GM12878 (cell line): Measurements from ENCODE around the gene HOXD10. TPM values are rescaled to one million over a fixed set of nuclear protein-coding genes. Genes with fewer than 3 reads are reported as not detected.

Experiments
- ATAC-seq: fragments of 200-7000 bp; cut with Tn5 transposase; 3 replicates; pipeline ENCODE4 v1.9.1; 2020; ENCODE audit warnings: mild to moderate bottlenecking, moderate library complexity
- BruUV-seq: library from RNA; stranded (reverse); fragments of 400-500 nt; replicated peaks from 2 replicates; lab custom pipeline; 2021; lab: Mats Ljungman, UMichigan
- CTCF ChIA-PET: fragments of 300-600 bp; sonication (Branson Sonifier 250); formaldehyde crosslinking; extraction: SDS; loops from one replicate; lab custom pipeline; 2021; ENCODE audit warnings: inconsistent platforms; lab: Yijun Ruan, JAX
- POLR2A ChIA-PET: fragments of 350-600 bp; formaldehyde crosslinking; extraction: SDS; loops from one replicate; lab custom pipeline; 2021; ENCODE audit warnings: inconsistent platforms; lab: Charles Lee
- RAD21 ChIA-PET: fragments of 300-600 bp; sonication (Branson Sonifier 250); formaldehyde crosslinking; loops from one replicate; lab custom pipeline; 2023; ENCODE audit warnings: antibody characterized with exemption; ENCODE audit not compliant: unreplicated experiment; lab: Charles Lee
- SMC1A ChIA-PET: fragments of 300-600 bp; sonication (Branson Sonifier 250); formaldehyde crosslinking; loops from one replicate; lab custom pipeline; 2023; ENCODE audit not compliant: unreplicated experiment, uncharacterized antibody; lab: Charles Lee
- DNase-seq: peaks from one replicate; pipeline ENCODE4 v3.0.0-alpha.2; 2011; ENCODE audit warnings: low read depth, low spot score
- FAIRE-seq: peaks from 3 replicates; lab custom pipeline; 2011; peaks lifted over from hg19 to GRCh38; lab: Jason Lieb, UNC
- H2AFZ ChIP-seq: 2 replicates; pipeline ENCODE4 v1.6.0; 2011; ENCODE audit warnings: low read depth, low read length, control low read depth; ENCODE audit not compliant: control insufficient read depth
- H3K27ac ChIP-seq: 2 replicates; pipeline ENCODE4 v1.5.1; 2011; ENCODE audit warnings: control low read depth; ENCODE audit not compliant: control insufficient read depth, insufficient read depth
- H3K27me3 ChIP-seq, 2 experiments: replicated peaks in 1 of 2; 2 replicates each; pipeline versions ENCODE4 v1.6.0 to v1.6.1; 2011; ENCODE audit warnings: low read length in 1 of 2; ENCODE audit not compliant: control insufficient read depth in 2 of 2, insufficient read depth in 2 of 2
- H3K36me3 ChIP-seq, 2 experiments: 2 replicates each; pipeline ENCODE4 v1.5.1; 2011; ENCODE audit warnings: low read length in 1 of 2; ENCODE audit not compliant: control insufficient read depth in 2 of 2, insufficient read depth in 2 of 2
- H3K4me1 ChIP-seq: 2 replicates; pipeline ENCODE4 v1.6.1; 2011; ENCODE audit warnings: mild to moderate bottlenecking, low read length, moderate library complexity, mixed read lengths; ENCODE audit not compliant: control insufficient read depth, insufficient read depth
- H3K4me2 ChIP-seq: 2 replicates; pipeline ENCODE4 v1.6.0; 2011; ENCODE audit warnings: control low read depth; ENCODE audit not compliant: control insufficient read depth, insufficient read depth
- H3K4me3 ChIP-seq: fragments of 200-600 bp; sonication (generic); 2 replicates; pipeline ENCODE4 v1.5.1; 2016
- H3K79me2 ChIP-seq: 2 replicates; pipeline ENCODE4 v1.6.0; 2011; ENCODE audit warnings: low read length; ENCODE audit not compliant: control insufficient read depth, insufficient read depth
- H3K9ac ChIP-seq: 2 replicates; pipeline ENCODE4 v1.8.0; 2011; ENCODE audit warnings: low read length, control low read depth, mixed read lengths; ENCODE audit not compliant: control insufficient read depth, insufficient read depth
- H3K9me3 ChIP-seq: replicated peaks from 3 replicates; pipeline ENCODE4 v1.5.1; 2011; ENCODE audit warnings: mild to moderate bottlenecking, low read length; ENCODE audit not compliant: control insufficient read depth, insufficient read depth
- H4K20me1 ChIP-seq: 2 replicates; pipeline ENCODE4 v1.6.0; 2011; ENCODE audit not compliant: control insufficient read depth, insufficient read depth
- CEBPZ ChIP-seq: fragments of 150-350 bp; IDR thresholded peaks from 2 replicates; pipeline ENCODE4 v1.6.1; 2016; ENCODE audit warnings: low read depth, low read length
- CTCF ChIP-seq, 3 experiments: IDR thresholded peaks in 2 of 3; conservative IDR thresholded peaks in 1 of 3; 2 replicates each; pipeline ENCODE4 v1.5.1; 2011; ENCODE audit warnings: low read depth in 3 of 3, low read length in 3 of 3, mild to moderate bottlenecking in 3 of 3, control low read depth in 2 of 3, moderate library complexity in 2 of 3, inconsistent platforms in 1 of 3, mixed read lengths in 1 of 3; ENCODE audit not compliant: control insufficient read depth in 2 of 3, insufficient read depth in 1 of 3; ENCODE audit errors: extremely low read depth in 1 of 3
- EGR1 ChIP-seq, 2 experiments: IDR thresholded peaks; 1 replicate in 1 of 2; 2 replicates in 1 of 2; pipeline ENCODE4 v1.6.1; 2011 to 2012; ENCODE audit warnings: low read depth in 2 of 2, low read length in 2 of 2, borderline replicate concordance in 1 of 2, mild to moderate bottlenecking in 1 of 2, moderate library complexity in 1 of 2
- KAT2A ChIP-seq: conservative IDR thresholded peaks from 2 replicates; pipeline ENCODE4 v1.6.1; 2011; ENCODE audit warnings: low read depth, low read length; ENCODE audit not compliant: control insufficient read depth
- PAX5 ChIP-seq: IDR thresholded peaks from 2 replicates; pipeline ENCODE4 v1.6.1; 2011; ENCODE audit warnings: low read depth, low read length, borderline replicate concordance
- RAD21 ChIP-seq: IDR thresholded peaks from 2 replicates; pipeline ENCODE4 v1.6.1; 2011; ENCODE audit warnings: mild to moderate bottlenecking, low read depth, low read length, moderate library complexity; ENCODE audit not compliant: insufficient read depth
- RB1 ChIP-seq: fragments of 450-650 bp; formaldehyde crosslinking; IDR thresholded peaks from 2 replicates; pipeline ENCODE4 v1.6.1; 2017; ENCODE audit warnings: mild to moderate bottlenecking, borderline replicate concordance
- RUNX3 ChIP-seq: IDR thresholded peaks from 2 replicates; pipeline ENCODE4 v1.6.1; 2012; ENCODE audit warnings: low read length, inconsistent platforms
- TAF1 ChIP-seq: IDR thresholded peaks from 2 replicates; pipeline ENCODE4 v1.6.1; 2011; ENCODE audit warnings: mild to moderate bottlenecking, low read depth, low read length, borderline replicate concordance
- YBX1 ChIP-seq: fragments of 450-650 bp; IDR thresholded peaks from 2 replicates; pipeline ENCODE4 v1.6.1; 2016; ENCODE audit warnings: antibody characterized with exemption
- YY1 ChIP-seq: IDR thresholded peaks from 2 replicates; pipeline ENCODE4 v1.6.1; 2011; ENCODE audit warnings: low read depth, mild to moderate bottlenecking, low read length
- ZNF217 ChIP-seq: fragments of 450-650 bp; IDR thresholded peaks from 2 replicates; pipeline ENCODE4 v1.6.1; 2017; ENCODE audit warnings: antibody characterized with exemption, mild to moderate bottlenecking
- WGBS: methylation state at CpG from one replicate; pipeline ENCODE4 v1.1.6; 2016; ENCODE audit warnings: low lambda C conversion rate; ENCODE audit not compliant: insufficient replicate concordance, insufficient coverage; ENCODE audit errors: missing lambda C conversion rate; 5-methylcytosine and 5-hydroxymethylcytosine counted together
- in situ Hi-C: fragments of 300-500 bp; cut with MboI; formaldehyde crosslinking; loops from 9 replicates; pipeline ENCODE4 v1.14.3; 2018; ENCODE audit warnings: mixed read lengths
- intact Hi-C: fragments of 100-400 bp; cut with micrococcal nuclease; formaldehyde crosslinking; loops from one replicate; pipeline ENCODE4 v1.14.2; 2022; ENCODE audit not compliant: unreplicated experiment
- polyA plus RNA-seq, 11 experiments: library from polyadenylated mRNA; depleted of rRNA in 4 of 11; unstranded in 6 of 11; stranded (reverse) in 5 of 11; fragments of >200 nt; fragmentation: Nextera tagmentation in 4 of 11; fragmentation: Illumina TruSeq in 1 of 11; extraction: Ambion mirVana in 4 of 11; extraction: Trizol in 1 of 11; gene quantifications; 1 replicate in 1 of 11; 2 replicates in 10 of 11; pipeline versions ENCODE4 v1.2.1 to v1.2.3, GENCODE V29; 2011 to 2016; ENCODE audit warnings: inconsistent platforms in 2 of 11, missing spikeins in 2 of 11, low read depth in 1 of 11
- total RNA-seq, 4 experiments: library from RNA; depleted of rRNA in 3 of 4; stranded (reverse); fragments of >200 nt in 3 of 4; fragmentation: Illumina TruSeq in 1 of 4; extraction: Trizol in 1 of 4; gene quantifications; 2 replicates each; pipeline versions ENCODE4 v1.2.1 to v1.2.3, GENCODE V29; 2013 to 2021

The HOXD10 gene
- total and polyA plus RNA-seq, 10 of the 15 experiments (the other 5 are each of a cell fraction or from before 2014, with no cell fraction given): not detected

GRCh38 chr2:176146101-176146500 is 29.5 kb downstream of the HOXD10 start:
- POLR2A ChIA-PET: no interaction called here
- 17% methylated on average over 6 of the region's 6 CpGs for WGBS
- CTCF ChIA-PET: interaction anchor here (4.9 to 8.6 kb wide), 2 partner anchors 308 to 408 kb away, joined by 39 to 157 read pairs; no protein-coding TSS in a partner anchor
- H3K36me3 ChIP-seq: no peaks in the 10 kb centered on the region
- DNase-seq (no peak), ATAC-seq (no peak), FAIRE-seq (no peak)
- SMC1A ChIA-PET: interaction anchor here (1.0 to 4.6 kb wide), 3 partner anchors 310 to 506 kb away, joined by 3 to 34 read pairs (median 25); no protein-coding TSS in a partner anchor
- H3K79me2 ChIP-seq: no peaks in the 10 kb centered on the region
- H3K9ac ChIP-seq: no peak overlapping the region
- H3K4me3 ChIP-seq: no peak overlapping the region
- H4K20me1 ChIP-seq: no peaks in the 10 kb centered on the region
- no peak for TF ChIP-seq KAT2A
- no peak for TF ChIP-seq YY1
- no peak for TF ChIP-seq EGR1 (IDR thresholded peaks at IDR 0.05; ENCODE audit: borderline replicate concordance in 1 of 2, low read depth in 2 of 2, low read length in 2 of 2)
- no peaks in the 10 kb centered on the region for H3K4me1 ChIP-seq
- in situ Hi-C loops (loop anchor here (25.0 kb wide), 1 partner anchor 1191 kb away; no protein-coding TSS in a partner anchor), intact Hi-C loops (no loop called here)
- no peak overlapping the region for H2AFZ ChIP-seq
- peaks cover 10 to 28% of the 10 kb centered on the region in 2 experiments for H3K27me3 ChIP-seq
- H3K4me2 ChIP-seq: no peak overlapping the region
- no peaks in the 10 kb centered on the region for H3K9me3 ChIP-seq
- BruUV-seq: no TSS peak
- RAD21 ChIA-PET: no interaction called here
- no peak overlapping the region for H3K27ac ChIP-seq

- H3K4me2 ChIP-seq: no peak overlapping the region
- H3K9ac ChIP-seq: no peak overlapping the region
- POLR2A ChIA-PET: no interaction called here
- ATAC-seq (no peak), DNase-seq (no peak), FAIRE-seq (no peak)
- no peak overlapping the region for H2AFZ ChIP-seq
- H3K27ac ChIP-seq: no peak overlapping the region
- SMC1A ChIA-PET: interaction anchor here (1.0 to 4.6 kb wide), 2 partner anchors 407 to 506 kb away, joined by 3 to 25 read pairs; no protein-coding TSS in a partner anchor
- no peaks in the 10 kb centered on the region for H3K9me3 ChIP-seq
- CTCF ChIA-PET: interaction anchor here (4.9 to 8.6 kb wide), 2 partner anchors 308 to 408 kb away, joined by 39 to 157 read pairs; no protein-coding TSS in a partner anchor
- H3K4me1 ChIP-seq: no peaks in the 10 kb centered on the region
- intact Hi-C loops (no loop called here), in situ Hi-C loops (loop anchor here (25.0 kb wide), 1 partner anchor 1191 kb away; no protein-coding TSS in a partner anchor)
- H3K36me3 ChIP-seq: no peaks in the 10 kb centered on the region
- H4K20me1 ChIP-seq: no peaks in the 10 kb centered on the region
- H3K79me2 ChIP-seq: no peaks in the 10 kb centered on the region
- peaks cover 10 to 32% of the 10 kb centered on the region in 2 experiments for H3K27me3 ChIP-seq
- no peak overlapping the region for H3K4me3 ChIP-seq
- RAD21 ChIA-PET: no interaction called here
- BruUV-seq: no TSS peak
- TF ChIP-seq YBX1: no peak
- TF ChIP-seq ZNF217: no peak
- no peak for TF ChIP-seq CTCF (IDR thresholded peaks at IDR 0.05 in 2 of 3, conservative IDR thresholded peaks at IDR 0.05 in 1 of 3; ENCODE audit: control insufficient read depth in 2 of 3, extremely low read depth in 1 of 3, insufficient read depth in 1 of 3, low read depth in 3 of 3, low read length in 3 of 3)
- no peak for TF ChIP-seq PAX5
- TF ChIP-seq RUNX3: no peak
- TF ChIP-seq RB1: no peak
- no peak for TF ChIP-seq RAD21
- TF ChIP-seq CEBPZ: no peak
- no peak for TF ChIP-seq TAF1
These were observed 30.1 kb downstream of the HOXD10 start for GRCh38 chr2:176146645-176147044.
